ENCODE data around the gene TRPM8. TPM values are rescaled to one million over a fixed set of nuclear protein-coding genes. Genes with fewer than 3 reads are reported as not detected.

TRPM8 gene
- total RNA-seq, 1 experiment from 2014 or later, result 0.06 TPM

GRCh38 chr2:234044157-234044556 lies 127.0 kb downstream of the TRPM8 start:
- peak; percentile 47 for DNase-seq (ENCODE audit: low read depth)

GRCh38 chr2:234046521-234046920 lies 129.3 kb downstream of the TRPM8 start:
- no peak for DNase-seq (ENCODE audit: low read depth)

GRCh38 chr2:234047361-234047760 lies 130.2 kb downstream of the TRPM8 start:
- no peak for DNase-seq (ENCODE audit: low read depth)

- no peak for DNase-seq (ENCODE audit: low read depth)
These were observed 130.9 kb downstream of the TRPM8 start for GRCh38 chr2:234048049-234048448.

- no peak for DNase-seq (ENCODE audit: low read depth)
These were observed 133.4 kb downstream of the TRPM8 start, which contains the start of gene SPP2 for GRCh38 chr2:234050455-234051135. SPP2 (plus strand) TSS chr2:234050702; CDS start chr2:234050787, 85 bp downstream.

DNA sequence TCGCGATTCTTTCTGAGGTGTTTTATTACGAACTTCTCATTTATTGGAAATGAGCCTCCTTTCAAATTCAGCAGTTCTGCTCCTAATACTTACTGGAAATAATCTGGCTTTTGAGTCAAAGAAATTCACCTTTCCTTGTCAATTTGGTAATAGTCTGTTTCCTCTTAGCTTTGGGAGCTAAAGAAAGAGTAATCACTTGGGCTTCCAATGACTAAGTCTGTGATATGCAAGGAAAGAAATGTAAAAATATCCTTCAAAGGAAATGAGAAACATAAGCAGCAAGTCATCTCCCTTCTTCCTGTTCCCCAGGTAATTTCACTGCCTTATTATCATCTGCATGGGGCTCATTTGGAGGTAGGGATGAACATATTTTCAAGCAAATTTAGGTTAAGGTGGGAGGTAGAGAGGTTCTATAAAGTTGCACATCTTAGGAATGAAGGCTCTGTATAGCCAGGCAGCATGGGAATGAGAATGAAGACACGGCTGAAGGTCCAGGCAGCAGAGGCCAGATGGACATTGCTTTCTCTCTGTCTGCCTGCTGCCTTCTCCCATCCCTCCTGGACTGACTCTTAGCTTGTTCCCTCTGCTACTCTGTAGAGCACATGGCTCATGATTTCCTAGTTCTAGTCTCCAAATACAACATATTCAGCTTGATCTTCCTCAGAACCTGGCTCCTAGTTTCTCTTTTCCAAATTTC lies 134.3 kb downstream of the TRPM8 start:
- no peak for DNase-seq (ENCODE audit: low read depth)

GRCh38 chr2:234058881-234059280 lies 141.7 kb downstream of the TRPM8 start:
- no peak for DNase-seq (ENCODE audit: low read depth)

DNA sequence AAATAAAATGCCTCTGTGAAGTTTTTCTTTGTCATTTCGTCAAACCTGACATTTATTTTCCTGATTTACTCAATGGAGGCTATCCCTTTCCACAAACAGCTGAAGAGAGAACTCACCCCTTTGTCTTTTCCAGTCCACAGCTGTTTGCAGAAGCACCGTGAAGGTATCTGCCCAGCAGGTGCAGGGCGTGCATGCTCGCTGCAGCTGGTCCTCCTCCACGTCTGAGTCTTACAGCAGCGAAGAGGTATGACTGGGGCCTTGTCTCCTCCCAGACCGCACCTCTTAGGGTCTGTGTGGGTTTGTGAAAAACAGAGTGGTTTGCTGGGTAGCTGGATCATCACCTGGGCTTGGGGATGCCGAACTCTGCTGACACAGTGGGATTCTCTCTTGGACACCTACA lies 143.1 kb downstream of the TRPM8 start:
- DNase-seq (ENCODE audit: low read depth), result no peak

- no peak for DNase-seq (ENCODE audit: low read depth)
These were observed 144.6 kb downstream of the TRPM8 start for GRCh38 chr2:234061624-234062257.

DNA sequence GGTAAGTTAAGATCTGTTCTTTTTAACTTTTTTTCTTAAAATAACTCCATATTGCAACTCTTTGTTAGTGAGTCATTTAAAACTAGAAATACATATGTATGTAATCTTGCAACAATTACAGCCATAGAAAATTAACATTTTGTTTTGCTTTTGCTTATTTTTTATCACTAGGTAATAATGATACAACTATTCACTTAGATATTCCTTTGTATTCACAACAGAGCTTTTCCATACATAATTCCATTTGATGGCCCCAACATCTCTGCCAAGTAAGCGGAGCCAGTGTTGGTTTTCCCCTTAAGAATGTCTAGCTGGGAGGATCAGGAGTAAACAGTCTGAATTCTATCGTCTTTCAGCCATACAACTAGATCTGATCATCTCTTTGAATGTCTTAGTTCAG lies 149.4 kb downstream of the TRPM8 start:
- DNase-seq (ENCODE audit: low read depth), result no peak

Other genes starting within 250 kb of the TRPM8 start
- 0.24 and 1.0 TPM in 2 replicates for gene UGT1A9, start 245.5 kb upstream of the TRPM8 start, total RNA-seq (2014; rRNA removed; shearing (Covaris generic))
- gene UGT1A7, start 235.5 kb upstream of the TRPM8 start, total RNA-seq (2014; rRNA removed; shearing (Covaris generic)), result 0.17 TPM in 1 of 2 replicates, not detected in the other
- gene UGT1A6, start 224.5 kb upstream of the TRPM8 start, total RNA-seq (2014; rRNA removed; shearing (Covaris generic)), result 1.1 TPM in 1 of 2 replicates, not detected in the other
- 0.34 TPM in 1 of 2 replicates, not detected in the other for gene UGT1A5, start 204.5 kb upstream of the TRPM8 start, total RNA-seq (2014; rRNA removed; shearing (Covaris generic))
- gene UGT1A4, start 198.6 kb upstream of the TRPM8 start, total RNA-seq (2014; rRNA removed; shearing (Covaris generic)), result 0.63 TPM in 1 of 2 replicates, not detected in the other
- gene UGT1A3, start 188.3 kb upstream of the TRPM8 start, total RNA-seq (2014; rRNA removed; shearing (Covaris generic)), result not detected in 2 replicates
- 0.03 and 0.06 TPM in 2 replicates for gene UGT1A1, start 157.1 kb upstream of the TRPM8 start, total RNA-seq (2014; rRNA removed; shearing (Covaris generic))
- 0.21 and 0.80 TPM in 2 replicates for gene MROH2A, start 139.0 kb upstream of the TRPM8 start, total RNA-seq (2014; rRNA removed; shearing (Covaris generic))
- gene HJURP, start 62.8 kb upstream of the TRPM8 start, total RNA-seq (2014; rRNA removed; shearing (Covaris generic)), result 85.5 and 86.3 TPM in 2 replicates
- gene SPP2, start 133.3 kb downstream of the TRPM8 start, total RNA-seq (2014; rRNA removed; shearing (Covaris generic)), result not detected in 2 replicates